ENCODE results near the gene CD69.

GRCh38 chr12:9759694-9760093, 1.0 kb downstream of the CD69 start:
- no peak for TF ChIP-seq EZH2 (IDR thresholded peaks at IDR 0.05; ENCODE audit: insufficient read depth, poor library complexity, severe bottlenecking)
- TF ChIP-seq EZH2phosphoT487 (IDR thresholded peaks at IDR 0.05; ENCODE audit: insufficient read depth, low read depth): no peak

Data from GM23248 (cell line).